RPMI7951 (cell line): ENCODE measurements around the gene ARPC5L. TPM values are rescaled to one million over a fixed set of nuclear protein-coding genes. Genes with fewer than 3 reads are reported as not detected.
"Not testable (repeated sequence)": the region's sequence is repeated elsewhere in the genome, so short reads cannot be mapped to it uniquely, and the experiment has no call there.

ENCODE experiments used
- DNase-seq: peaks from one replicate; pipeline ENCODE4 v3.0.0-alpha.2; 2012; ENCODE audit warnings: low read depth
- total RNA-seq: library from RNA; depleted of rRNA; stranded (reverse); fragments of >200 nt; shearing (Covaris generic); gene quantifications from 2 replicates; pipeline ENCODE4 v1.2.3, GENCODE V29; 2014; rRNA removed

ARPC5L gene
- 21.0 and 33.8 TPM in 2 replicates for total RNA-seq

- DNase-seq: peak; percentile 91
These were observed at the start of gene ARPC5L, which contains the start of gene RPL35 for GRCh38 chr9:124861342-124862229. ARPC5L (plus strand) TSS chr9:124862130; CDS start chr9:124869291, 7,161 bp downstream. RPL35 (minus strand) TSS chr9:124861957; CDS start chr9:124861912, 45 bp downstream.

GRCh38 chr9:124812441-124812876 lies 49.5 kb upstream of the ARPC5L start:
- DNase-seq: peak; percentile 96

- no peak for DNase-seq
These were observed 48.9 kb upstream of the ARPC5L start for GRCh38 chr9:124813041-124813440.

- no peak for DNase-seq
These were observed 48.3 kb upstream of the ARPC5L start for GRCh38 chr9:124813501-124814163.

GRCh38 chr9:124814164-124814535 lies 47.8 kb upstream of the ARPC5L start:
- no peak for DNase-seq

GRCh38 chr9:124815601-124816000 lies 46.3 kb upstream of the ARPC5L start:
- DNase-seq: no peak

- DNase-seq: peak; percentile 98
These were observed 43.3 kb upstream of the ARPC5L start for GRCh38 chr9:124818431-124819281.

GRCh38 chr9:124820698-124821623 lies 41.0 kb upstream of the ARPC5L start:
- peak; percentile 47 for DNase-seq

GRCh38 chr9:124828489-124829333 lies 33.2 kb upstream of the ARPC5L start:
- no peak for DNase-seq

- no peak for DNase-seq
These were observed 32.6 kb upstream of the ARPC5L start for GRCh38 chr9:124829334-124829669.

GRCh38 chr9:124830593-124830992 lies 31.3 kb upstream of the ARPC5L start:
- no peak for DNase-seq

- DNase-seq: no peak
These were observed 30.1 kb upstream of the ARPC5L start for GRCh38 chr9:124831642-124832364.

GRCh38 chr9:124834591-124834990 lies 27.3 kb upstream of the ARPC5L start:
- DNase-seq: peak; percentile 82

- peak; percentile 87 for DNase-seq
These were observed 26.8 kb upstream of the ARPC5L start for GRCh38 chr9:124835026-124835557.

- not testable (repeated sequence) for DNase-seq
These were observed 23.8 kb upstream of the ARPC5L start for GRCh38 chr9:124838132-124838531.

GRCh38 chr9:124838567-124839275 lies 23.2 kb upstream of the ARPC5L start:
- DNase-seq: not testable (repeated sequence)

GRCh38 chr9:124839612-124840299 lies 22.2 kb upstream of the ARPC5L start:
- DNase-seq: no peak
